Ishikawa (cell line): ENCODE measurements around the gene DOK3.

Source experiments
- EP300 ChIP-seq: IDR thresholded peaks from 2 replicates; pipeline ENCODE4 v1.6.1; 2012; ENCODE audit warnings: borderline replicate concordance
- TEAD4 ChIP-seq: IDR thresholded peaks from 2 replicates; pipeline ENCODE4 v1.6.1; 2012
- TF ChIP-seq, protein P1 (sequence below): IDR thresholded peaks from 2 replicates; pipeline ENCODE4 v1.6.1; 2012

- TF ChIP-seq EP300 (no peak), TEAD4 (no peak)
- TF ChIP-seq, protein P1, sequence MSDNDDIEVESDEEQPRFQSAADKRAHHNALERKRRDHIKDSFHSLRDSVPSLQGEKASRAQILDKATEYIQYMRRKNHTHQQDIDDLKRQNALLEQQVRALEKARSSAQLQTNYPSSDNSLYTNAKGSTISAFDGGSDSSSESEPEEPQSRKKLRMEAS, result no peak
Measured at GRCh38 chr5:177504086-177505056, 5.3 kb downstream of the DOK3 start.
